GM19025 (cell line): Measurements from ENCODE around the gene DUSP16.
"Not testable (repeated sequence)": the region's sequence is repeated elsewhere in the genome, so short reads cannot be mapped to it uniquely, and the experiment has no call there.

Source experiments
- ATAC-seq: cut with Tn5 transposase; IDR thresholded peaks from one replicate; pipeline ENCODE4 v1.9.1; 2021; ENCODE audit warnings: mild to moderate bottlenecking, low read depth, moderate library complexity; ENCODE audit not compliant: unreplicated experiment

DUSP16 gene

GRCh38 chr12:12502815-12503151 is 59.9 kb downstream of the DUSP16 start:
- no peak for ATAC-seq

GRCh38 chr12:12502130-12502814 is 60.4 kb downstream of the DUSP16 start:
- not testable (repeated sequence) for ATAC-seq

GRCh38 chr12:12501121-12501520 is 61.5 kb downstream of the DUSP16 start:
- ATAC-seq = no peak

GRCh38 chr12:12499909-12500604 is 62.6 kb downstream of the DUSP16 start:
- ATAC-seq = no peak

- ATAC-seq = no peak
Observed at GRCh38 chr12:12498210-12498609, 64.5 kb downstream of the DUSP16 start.

- no peak for ATAC-seq
Observed at GRCh38 chr12:12495536-12495935, 67.1 kb downstream of the DUSP16 start.

GRCh38 chr12:12492547-12492946 is 70.1 kb downstream of the DUSP16 start:
- ATAC-seq = no peak

GRCh38 chr12:12491606-12492005 is 71.1 kb downstream of the DUSP16 start:
- ATAC-seq = no peak

GRCh38 chr12:12488823-12489550 is 73.7 kb downstream of the DUSP16 start:
- ATAC-seq = no peak

GRCh38 chr12:12488296-12488695 is 74.4 kb downstream of the DUSP16 start:
- ATAC-seq = no peak

- ATAC-seq = no peak
Observed at GRCh38 chr12:12487490-12487889, 75.2 kb downstream of the DUSP16 start.

GRCh38 chr12:12486661-12487240 is 75.9 kb downstream of the DUSP16 start:
- ATAC-seq = peak; percentile 81

GRCh38 chr12:12483438-12483837 is 79.2 kb downstream of the DUSP16 start:
- no peak for ATAC-seq

GRCh38 chr12:12482959-12483358 is 79.7 kb downstream of the DUSP16 start:
- peak; percentile 39 for ATAC-seq

GRCh38 chr12:12482150-12482761 is 80.4 kb downstream of the DUSP16 start:
- no peak for ATAC-seq

GRCh38 chr12:12481631-12482030 is 81.0 kb downstream of the DUSP16 start:
- no peak for ATAC-seq

GRCh38 chr12:12480074-12480473 is 82.6 kb downstream of the DUSP16 start:
- ATAC-seq = no peak

GRCh38 chr12:12477532-12477890 is 85.2 kb downstream of the DUSP16 start:
- ATAC-seq = no peak

GRCh38 chr12:12476857-12477531 is 85.7 kb downstream of the DUSP16 start:
- ATAC-seq = no peak
